HEK293 (cell line): ENCODE data around the gene PTPRN2.
A peak's percentile ranks its signal among the peaks of the same experiment; 100 is the strongest.

Experiments
- CTCF ChIA-PET: fragments of 350-600 bp; formaldehyde crosslinking; extraction: SDS; loops from one replicate; lab custom pipeline; 2021; ENCODE audit warnings: antibody characterized with exemption; lab: Yijun Ruan, JAX
- POLR2A ChIA-PET: fragments of 300-600 bp; formaldehyde crosslinking; extraction: SDS; loops from one replicate; lab custom pipeline; 2020; ENCODE audit warnings: antibody characterized with exemption, inconsistent platforms; lab: Yijun Ruan, JAX
- H3K27ac ChIP-seq: fragments of 200-500 bp; sonication (Bioruptor generic); 2 replicates; pipeline ENCODE4 v1.5.1; 2014; ENCODE audit warnings: low read depth, low read length, control low read depth, inconsistent platforms; ENCODE audit errors: extremely low read depth
- H3K36me3 ChIP-seq, 2 experiments: fragments of 200-500 bp in 1 of 2; sonication (Bioruptor generic) in 1 of 2; 1 replicate in 1 of 2; 2 replicates in 1 of 2; pipeline ENCODE4 v1.5.1; 2014 to 2017; ENCODE audit warnings: inconsistent platforms in 2 of 2, low read length in 2 of 2; ENCODE audit not compliant: control insufficient read depth in 2 of 2, insufficient read depth in 1 of 2
- H3K4me1 ChIP-seq: fragments of 200-500 bp; sonication (Bioruptor generic); 2 replicates; pipeline ENCODE4 v1.5.1; 2014; ENCODE audit warnings: mild to moderate bottlenecking, low read length, inconsistent platforms; ENCODE audit not compliant: control insufficient read depth, insufficient read depth
- H3K4me3 ChIP-seq: 2 replicates; pipeline ENCODE4 v1.5.1; 2011; ENCODE audit warnings: low read depth, mild to moderate bottlenecking, control low read depth, low read length, moderate library complexity
- H3K9me3 ChIP-seq: fragments of 200-500 bp; sonication (Bioruptor generic); 2 replicates; pipeline ENCODE4 v1.5.1; 2014; ENCODE audit warnings: low read depth, low read length, inconsistent platforms; ENCODE audit not compliant: control insufficient read depth, insufficient read depth
- HOXD13 ChIP-seq: sonication (generic); formaldehyde crosslinking; IDR thresholded peaks from 2 replicates; pipeline ENCODE4 v1.8.0; 2022; ENCODE audit warnings: missing genetic modification reagents, borderline replicate concordance
- OSR2 ChIP-seq: fragments of 450-650 bp; formaldehyde crosslinking; IDR thresholded peaks from 2 replicates; pipeline ENCODE4 v1.5.1; 2016; ENCODE audit warnings: missing biosample characterization, missing genetic modification characterization
- YY1 ChIP-seq: fragments of 450-650 bp; formaldehyde crosslinking; IDR thresholded peaks from 2 replicates; pipeline ENCODE4 v1.5.1; 2018; ENCODE audit warnings: missing biosample characterization, missing genetic modification characterization
- ZBTB1 ChIP-seq: fragments of 450-650 bp; formaldehyde crosslinking; IDR thresholded peaks from 2 replicates; pipeline ENCODE4 v1.5.1; 2016; ENCODE audit warnings: missing biosample characterization, missing genetic modification characterization
- ZNF10 ChIP-seq: fragments of 450-650 bp; formaldehyde crosslinking; IDR thresholded peaks from 2 replicates; pipeline ENCODE4 v1.5.1; 2017; ENCODE audit warnings: missing biosample characterization, missing genetic modification characterization
- ZNF514 ChIP-seq: fragments of 450-650 bp; formaldehyde crosslinking; IDR thresholded peaks from 2 replicates; pipeline ENCODE4 v1.5.1; 2016; ENCODE audit warnings: missing biosample characterization, missing genetic modification characterization
- ZNF529 ChIP-seq: fragments of 450-650 bp; formaldehyde crosslinking; IDR thresholded peaks from 2 replicates; pipeline ENCODE4 v1.5.1; 2017; ENCODE audit warnings: missing genetic modification characterization, missing biosample characterization; ENCODE audit not compliant: insufficient replicate concordance
- ZNF621 ChIP-seq: fragments of 450-650 bp; formaldehyde crosslinking; IDR thresholded peaks from 2 replicates; pipeline ENCODE4 v1.5.1; 2017; ENCODE audit warnings: missing biosample characterization, missing genetic modification characterization
- ZNF677 ChIP-seq: fragments of 450-650 bp; IDR thresholded peaks from 2 replicates; pipeline ENCODE4 v1.5.0; 2018; ENCODE audit warnings: missing biosample characterization, mild to moderate bottlenecking, missing genetic modification characterization, moderate library complexity
- TF ChIP-seq, protein P1 (sequence below): fragments of 450-650 bp; IDR thresholded peaks from 2 replicates; pipeline ENCODE4 v1.5.1; 2018; ENCODE audit warnings: missing biosample characterization, missing genetic modification characterization
- TF ChIP-seq, protein P2 (sequence below): fragments of 450-650 bp; formaldehyde crosslinking; IDR thresholded peaks from 2 replicates; pipeline ENCODE4 v1.5.1; 2016; ENCODE audit warnings: missing biosample characterization, missing genetic modification characterization
- TF ChIP-seq, protein P3 (sequence below): fragments of 450-650 bp; formaldehyde crosslinking; IDR thresholded peaks from 2 replicates; pipeline ENCODE4 v1.5.1; 2017; ENCODE audit warnings: missing biosample characterization, missing genetic modification characterization
- TF ChIP-seq, protein P4 (sequence below): fragments of 450-650 bp; formaldehyde crosslinking; IDR thresholded peaks from 2 replicates; pipeline ENCODE4 v1.5.1; 2016; ENCODE audit warnings: missing biosample characterization, missing genetic modification characterization
- TF ChIP-seq, protein P5 (sequence below): fragments of 450-650 bp; formaldehyde crosslinking; IDR thresholded peaks from 2 replicates; pipeline ENCODE4 v1.5.1; 2016; ENCODE audit warnings: missing biosample characterization, missing genetic modification characterization

PTPRN2 gene

DNA sequence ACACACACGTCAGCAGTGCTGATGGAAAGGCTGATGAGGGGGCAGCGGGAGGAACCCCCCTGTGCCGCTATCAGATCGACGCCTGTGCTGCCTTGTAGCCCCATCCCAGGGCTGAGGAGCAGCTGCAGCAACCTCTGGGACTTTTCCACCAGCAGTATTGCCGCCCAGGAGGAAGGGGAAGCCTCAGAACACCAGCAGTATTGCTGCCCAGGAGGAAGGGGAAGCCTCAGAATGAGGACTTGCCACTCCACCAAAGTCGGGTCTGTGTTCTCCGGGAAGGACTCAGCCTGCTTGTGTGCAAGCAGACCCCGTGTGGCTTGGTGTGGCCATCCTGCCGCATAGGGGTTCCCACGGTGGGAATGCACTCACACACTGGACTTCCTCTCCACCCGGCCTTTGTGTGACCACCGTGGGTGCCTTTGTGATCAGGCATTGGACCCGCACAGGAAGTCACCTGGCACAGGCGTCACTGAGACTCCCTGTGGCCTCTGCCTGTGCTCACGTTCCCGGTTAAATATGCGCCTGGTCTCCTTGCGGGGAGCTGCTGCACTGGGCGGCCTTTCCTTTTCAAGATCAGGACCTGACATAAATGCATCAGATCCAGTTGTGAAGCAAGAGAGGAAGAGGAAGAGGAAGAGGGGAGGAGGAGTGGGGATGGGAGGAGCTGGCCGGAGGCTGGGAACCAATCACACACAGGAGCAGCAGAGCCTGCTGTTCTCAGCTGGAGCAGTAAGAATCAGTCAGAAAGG is 1002.3 kb downstream of the PTPRN2 start:
- H3K4me1 ChIP-seq, result no peaks in the 10 kb centered on the region
- H3K36me3 ChIP-seq, result no peaks in the 10 kb centered on the region
- POLR2A ChIA-PET, result no interaction called here
- no peak overlapping the region for H3K4me3 ChIP-seq
- H3K27ac ChIP-seq, result no peak overlapping the region
- no peak for TF ChIP-seq ZNF621
- TF ChIP-seq, protein P1, sequence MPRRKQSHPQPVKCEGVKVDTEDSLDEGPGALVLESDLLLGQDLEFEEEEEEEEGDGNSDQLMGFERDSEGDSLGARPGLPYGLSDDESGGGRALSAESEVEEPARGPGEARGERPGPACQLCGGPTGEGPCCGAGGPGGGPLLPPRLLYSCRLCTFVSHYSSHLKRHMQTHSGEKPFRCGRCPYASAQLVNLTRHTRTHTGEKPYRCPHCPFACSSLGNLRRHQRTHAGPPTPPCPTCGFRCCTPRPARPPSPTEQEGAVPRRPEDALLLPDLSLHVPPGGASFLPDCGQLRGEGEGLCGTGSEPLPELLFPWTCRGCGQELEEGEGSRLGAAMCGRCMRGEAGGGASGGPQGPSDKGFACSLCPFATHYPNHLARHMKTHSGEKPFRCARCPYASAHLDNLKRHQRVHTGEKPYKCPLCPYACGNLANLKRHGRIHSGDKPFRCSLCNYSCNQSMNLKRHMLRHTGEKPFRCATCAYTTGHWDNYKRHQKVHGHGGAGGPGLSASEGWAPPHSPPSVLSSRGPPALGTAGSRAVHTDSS (tag by site-specific recombination), result peak; percentile 68
- TF ChIP-seq, all 188 proteins: peak for 1
- no peaks in the 10 kb centered on the region for H3K9me3 ChIP-seq
- CTCF ChIA-PET, result no interaction called here

DNA sequence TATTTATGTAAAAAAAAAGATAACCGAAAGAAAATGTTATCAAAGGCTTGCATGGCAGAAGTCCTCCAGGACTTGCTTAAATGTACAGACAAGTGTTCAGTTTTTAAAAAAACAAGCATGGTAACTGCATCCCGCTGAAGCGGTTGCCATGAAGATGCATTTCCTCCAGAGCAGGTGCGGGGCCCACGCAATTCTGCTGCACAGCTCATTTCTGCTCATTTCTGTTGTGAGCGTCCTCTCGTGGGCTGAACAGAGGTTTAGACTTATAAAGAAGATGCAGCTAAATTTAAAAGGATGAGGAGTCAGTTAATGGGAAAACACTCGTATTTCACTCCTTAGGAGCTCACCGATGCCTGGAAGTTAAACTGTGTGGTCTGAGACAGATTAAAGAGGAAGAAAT is 1003.2 kb downstream of the PTPRN2 start:
- ChIA-PET POLR2A (no interaction called here), CTCF (no interaction called here)
- TF ChIP-seq YY1 (tag by site-specific recombination) (no peak), ZNF514 (tag by site-specific recombination) (no peak), ZNF529 (no peak), ZNF677 (tag by site-specific recombination) (no peak), OSR2 (tag by site-specific recombination) (no peak), ZBTB1 (tag by site-specific recombination) (no peak), ZNF10 (tag by site-specific recombination) (no peak), HOXD13 (CRISPR knock-in tag) (no peak)
- TF ChIP-seq, protein P2, sequence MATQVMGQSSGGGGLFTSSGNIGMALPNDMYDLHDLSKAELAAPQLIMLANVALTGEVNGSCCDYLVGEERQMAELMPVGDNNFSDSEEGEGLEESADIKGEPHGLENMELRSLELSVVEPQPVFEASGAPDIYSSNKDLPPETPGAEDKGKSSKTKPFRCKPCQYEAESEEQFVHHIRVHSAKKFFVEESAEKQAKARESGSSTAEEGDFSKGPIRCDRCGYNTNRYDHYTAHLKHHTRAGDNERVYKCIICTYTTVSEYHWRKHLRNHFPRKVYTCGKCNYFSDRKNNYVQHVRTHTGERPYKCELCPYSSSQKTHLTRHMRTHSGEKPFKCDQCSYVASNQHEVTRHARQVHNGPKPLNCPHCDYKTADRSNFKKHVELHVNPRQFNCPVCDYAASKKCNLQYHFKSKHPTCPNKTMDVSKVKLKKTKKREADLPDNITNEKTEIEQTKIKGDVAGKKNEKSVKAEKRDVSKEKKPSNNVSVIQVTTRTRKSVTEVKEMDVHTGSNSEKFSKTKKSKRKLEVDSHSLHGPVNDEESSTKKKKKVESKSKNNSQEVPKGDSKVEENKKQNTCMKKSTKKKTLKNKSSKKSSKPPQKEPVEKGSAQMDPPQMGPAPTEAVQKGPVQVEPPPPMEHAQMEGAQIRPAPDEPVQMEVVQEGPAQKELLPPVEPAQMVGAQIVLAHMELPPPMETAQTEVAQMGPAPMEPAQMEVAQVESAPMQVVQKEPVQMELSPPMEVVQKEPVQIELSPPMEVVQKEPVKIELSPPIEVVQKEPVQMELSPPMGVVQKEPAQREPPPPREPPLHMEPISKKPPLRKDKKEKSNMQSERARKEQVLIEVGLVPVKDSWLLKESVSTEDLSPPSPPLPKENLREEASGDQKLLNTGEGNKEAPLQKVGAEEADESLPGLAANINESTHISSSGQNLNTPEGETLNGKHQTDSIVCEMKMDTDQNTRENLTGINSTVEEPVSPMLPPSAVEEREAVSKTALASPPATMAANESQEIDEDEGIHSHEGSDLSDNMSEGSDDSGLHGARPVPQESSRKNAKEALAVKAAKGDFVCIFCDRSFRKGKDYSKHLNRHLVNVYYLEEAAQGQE, result no peak
- TF ChIP-seq, protein P3, sequence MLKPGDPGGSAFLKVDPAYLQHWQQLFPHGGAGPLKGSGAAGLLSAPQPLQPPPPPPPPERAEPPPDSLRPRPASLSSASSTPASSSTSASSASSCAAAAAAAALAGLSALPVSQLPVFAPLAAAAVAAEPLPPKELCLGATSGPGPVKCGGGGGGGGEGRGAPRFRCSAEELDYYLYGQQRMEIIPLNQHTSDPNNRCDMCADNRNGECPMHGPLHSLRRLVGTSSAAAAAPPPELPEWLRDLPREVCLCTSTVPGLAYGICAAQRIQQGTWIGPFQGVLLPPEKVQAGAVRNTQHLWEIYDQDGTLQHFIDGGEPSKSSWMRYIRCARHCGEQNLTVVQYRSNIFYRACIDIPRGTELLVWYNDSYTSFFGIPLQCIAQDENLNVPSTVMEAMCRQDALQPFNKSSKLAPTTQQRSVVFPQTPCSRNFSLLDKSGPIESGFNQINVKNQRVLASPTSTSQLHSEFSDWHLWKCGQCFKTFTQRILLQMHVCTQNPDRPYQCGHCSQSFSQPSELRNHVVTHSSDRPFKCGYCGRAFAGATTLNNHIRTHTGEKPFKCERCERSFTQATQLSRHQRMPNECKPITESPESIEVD, result no peak
- TF ChIP-seq, protein P4, sequence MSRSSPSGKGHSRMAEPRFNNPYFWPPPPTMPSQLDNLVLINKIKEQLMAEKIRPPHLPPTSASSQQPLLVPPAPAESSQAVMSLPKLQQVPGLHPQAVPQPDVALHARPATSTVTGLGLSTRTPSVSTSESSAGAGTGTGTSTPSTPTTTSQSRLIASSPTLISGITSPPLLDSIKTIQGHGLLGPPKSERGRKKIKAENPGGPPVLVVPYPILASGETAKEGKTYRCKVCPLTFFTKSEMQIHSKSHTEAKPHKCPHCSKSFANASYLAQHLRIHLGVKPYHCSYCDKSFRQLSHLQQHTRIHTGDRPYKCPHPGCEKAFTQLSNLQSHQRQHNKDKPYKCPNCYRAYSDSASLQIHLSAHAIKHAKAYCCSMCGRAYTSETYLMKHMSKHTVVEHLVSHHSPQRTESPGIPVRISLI (tag by site-specific recombination), result no peak
- TF ChIP-seq, protein P5, sequence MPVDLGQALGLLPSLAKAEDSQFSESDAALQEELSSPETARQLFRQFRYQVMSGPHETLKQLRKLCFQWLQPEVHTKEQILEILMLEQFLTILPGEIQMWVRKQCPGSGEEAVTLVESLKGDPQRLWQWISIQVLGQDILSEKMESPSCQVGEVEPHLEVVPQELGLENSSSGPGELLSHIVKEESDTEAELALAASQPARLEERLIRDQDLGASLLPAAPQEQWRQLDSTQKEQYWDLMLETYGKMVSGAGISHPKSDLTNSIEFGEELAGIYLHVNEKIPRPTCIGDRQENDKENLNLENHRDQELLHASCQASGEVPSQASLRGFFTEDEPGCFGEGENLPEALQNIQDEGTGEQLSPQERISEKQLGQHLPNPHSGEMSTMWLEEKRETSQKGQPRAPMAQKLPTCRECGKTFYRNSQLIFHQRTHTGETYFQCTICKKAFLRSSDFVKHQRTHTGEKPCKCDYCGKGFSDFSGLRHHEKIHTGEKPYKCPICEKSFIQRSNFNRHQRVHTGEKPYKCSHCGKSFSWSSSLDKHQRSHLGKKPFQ, result no peak
- Histone ChIP-seq H3K36me3 (no peaks in the 10 kb centered on the region), H3K9me3 (no peaks in the 10 kb centered on the region), H3K4me1 (no peaks in the 10 kb centered on the region), H3K4me3 (no peak overlapping the region), H3K27ac (no peak overlapping the region)
